Measurements from ENCODE around the gene LST1.

- TF ChIP-seq CTCF (IDR thresholded peaks at IDR 0.05): no peak
- TF ChIP-seq GRHL2 (CRISPR knock-in tag; IDR thresholded peaks at IDR 0.05; ENCODE audit: insufficient replicate concordance, severe bottlenecking): no peak
- no peak for TF ChIP-seq ZNF232 (CRISPR knock-in tag; IDR thresholded peaks at IDR 0.05)
- no peak for TF ChIP-seq SP1 (CRISPR knock-in tag; conservative IDR thresholded peaks at IDR 0.05)
- TF ChIP-seq ZSCAN18 (CRISPR knock-in tag; IDR thresholded peaks at IDR 0.05): no peak
- no peak for TF ChIP-seq ZMAT4 (CRISPR knock-in tag; IDR thresholded peaks at IDR 0.05)
- TF ChIP-seq MAX (CRISPR knock-in tag; IDR thresholded peaks at IDR 0.05): no peak
- TF ChIP-seq ATF2 (CRISPR knock-in tag; IDR thresholded peaks at IDR 0.05; ENCODE audit: borderline replicate concordance, low read depth): no peak
- TF ChIP-seq E2F4 (CRISPR knock-in tag; IDR thresholded peaks at IDR 0.05; ENCODE audit: borderline replicate concordance, low read depth): no peak
- no peak for TF ChIP-seq FOXJ3 (CRISPR knock-in tag; IDR thresholded peaks at IDR 0.05; ENCODE audit: borderline replicate concordance)
Measured at GRCh38 chr6:31572041-31572911, 13.8 kb upstream of the LST1 start, which contains the start of gene LTA.

Data from WTC11 (cell line).